HepG2 (cell line): ENCODE data around the gene CAPS. TPM values are rescaled to one million over a fixed set of nuclear protein-coding genes. Genes with fewer than 3 reads are reported as not detected.

ENCODE experiments used
- ARNT2 ChIP-seq: sonication (generic); formaldehyde crosslinking; IDR thresholded peaks from 2 replicates; pipeline ENCODE4 v1.8.0; 2022; ENCODE audit warnings: mild to moderate bottlenecking, low read depth, missing genetic modification reagents, moderate library complexity
- HDAC6 ChIP-seq: fragments of 200-600 bp; sonication (generic); IDR thresholded peaks from 2 replicates; pipeline ENCODE4 v1.7.0; 2017; ENCODE audit warnings: mild to moderate bottlenecking, antibody characterized with exemption, low read length, low read depth
- HOXA5 ChIP-seq: sonication (generic); formaldehyde crosslinking; IDR thresholded peaks from 2 replicates; pipeline ENCODE4 v1.4.0; 2020; ENCODE audit warnings: missing genetic modification reagents
- IKZF4 ChIP-seq: sonication (generic); formaldehyde crosslinking; IDR thresholded peaks from 2 replicates; pipeline ENCODE4 v1.5.1; 2020; ENCODE audit warnings: borderline replicate concordance, mild to moderate bottlenecking, low read depth, missing genetic modification reagents; ENCODE audit errors: not compliant biosample characterization
- MATR3 ChIP-seq: sonication (generic); formaldehyde crosslinking; IDR thresholded peaks from 2 replicates; pipeline ENCODE4 v1.4.0; 2020; ENCODE audit warnings: missing genetic modification reagents
- NFIC ChIP-seq: IDR thresholded peaks from 2 replicates; pipeline ENCODE4 v1.6.1; 2012; ENCODE audit warnings: mild to moderate bottlenecking, low read length, inconsistent platforms
- TRIM24 ChIP-seq: sonication (generic); formaldehyde crosslinking; IDR thresholded peaks from 2 replicates; pipeline ENCODE4 v1.8.0; 2022; ENCODE audit warnings: mild to moderate bottlenecking, missing genetic modification reagents
- ZNF577 ChIP-seq: sonication (generic); formaldehyde crosslinking; IDR thresholded peaks from 2 replicates; pipeline ENCODE4 v1.4.0; 2020; ENCODE audit warnings: mild to moderate bottlenecking, low read depth, missing genetic modification reagents, borderline replicate concordance
- ZNF605 ChIP-seq: sonication (generic); formaldehyde crosslinking; IDR thresholded peaks from 2 replicates; pipeline ENCODE4 v1.8.0; 2022; ENCODE audit warnings: mild to moderate bottlenecking, missing genetic modification reagents
- ZNF678 ChIP-seq: sonication (generic); formaldehyde crosslinking; IDR thresholded peaks from 2 replicates; pipeline ENCODE4 v1.4.0; 2020; ENCODE audit warnings: mild to moderate bottlenecking, missing genetic modification reagents
- ZNF75D ChIP-seq: sonication (generic); formaldehyde crosslinking; IDR thresholded peaks from 2 replicates; pipeline ENCODE4 v1.8.1; 2023; ENCODE audit warnings: missing genetic modification reagents, mild to moderate bottlenecking, borderline replicate concordance
- polyA plus RNA-seq, 8 experiments: library from polyadenylated mRNA; depleted of rRNA in 3 of 8; stranded (reverse) in 7 of 8; unstranded in 1 of 8; fragments of >200 nt; fragmentation: Illumina TruSeq in 4 of 8; extraction: Trizol in 4 of 8; gene quantifications; 2 replicates each; pipeline versions ENCODE4 v1.2.1 to v1.2.3, GENCODE V29; 2011 to 2016; ENCODE audit warnings: low read depth in 4 of 8, missing spikeins in 1 of 8, mixed read lengths in 1 of 8; ENCODE audit not compliant: insufficient read depth in 1 of 8
- total RNA-seq, 5 experiments: library from RNA; depleted of rRNA; stranded (reverse); fragments of >200 nt; fragmentation: Illumina TruSeq; extraction: Trizol; gene quantifications; 2 replicates each; pipeline ENCODE4 v1.2.3, GENCODE V29; 2016; ENCODE audit warnings: low read depth in 1 of 5
- TF ChIP-seq, protein P1 (sequence below): sonication (generic); formaldehyde crosslinking; IDR thresholded peaks from 2 replicates; pipeline ENCODE4 v1.4.0; 2020; ENCODE audit warnings: low read depth, mild to moderate bottlenecking, missing genetic modification reagents
- TF ChIP-seq, protein P2 (sequence below): sonication (generic); formaldehyde crosslinking; IDR thresholded peaks from 2 replicates; pipeline ENCODE4 v1.5.1; 2020; ENCODE audit warnings: mild to moderate bottlenecking, moderate library complexity, missing genetic modification reagents
- TF ChIP-seq, protein P3 (sequence below): sonication (generic); formaldehyde crosslinking; IDR thresholded peaks from 2 replicates; pipeline ENCODE4 v1.4.0; 2020; ENCODE audit warnings: missing genetic modification reagents, mild to moderate bottlenecking, borderline replicate concordance
- TF ChIP-seq, protein P4 (sequence below): sonication (generic); formaldehyde crosslinking; IDR thresholded peaks from 2 replicates; pipeline ENCODE4 v1.4.0; 2020; ENCODE audit warnings: low read depth, missing genetic modification reagents
- TF ChIP-seq, protein P5 (sequence below): sonication (generic); formaldehyde crosslinking; IDR thresholded peaks from 2 replicates; pipeline ENCODE4 v1.4.0; 2020; ENCODE audit warnings: missing genetic modification reagents

CAPS gene
- total and polyA plus RNA-seq, 2 of the 13 experiments (the other 11 are each of a cell fraction or from before 2014, with no cell fraction given) = 3.1 TPM

DNA sequence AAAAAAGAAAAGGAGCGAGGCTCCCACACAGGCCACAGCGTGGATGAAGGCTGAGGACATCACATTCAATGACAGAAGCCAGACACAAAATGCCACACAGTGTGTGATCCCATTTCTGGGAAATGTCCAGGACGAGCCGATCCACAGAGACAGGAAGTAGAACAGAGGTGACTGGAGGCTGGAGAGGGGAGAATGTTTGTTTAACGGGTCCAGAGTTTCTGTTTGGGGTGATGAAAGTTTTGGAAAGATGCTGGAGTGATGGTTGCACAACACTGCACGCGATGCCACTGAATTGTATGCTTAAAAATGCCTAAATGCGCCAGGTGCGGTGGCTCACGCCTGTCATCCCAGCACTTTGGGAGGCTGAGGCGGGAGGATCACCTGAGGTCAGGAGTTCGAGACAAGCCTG is 43.1 kb upstream of the CAPS start (continued):
- TF ChIP-seq, protein P1, sequence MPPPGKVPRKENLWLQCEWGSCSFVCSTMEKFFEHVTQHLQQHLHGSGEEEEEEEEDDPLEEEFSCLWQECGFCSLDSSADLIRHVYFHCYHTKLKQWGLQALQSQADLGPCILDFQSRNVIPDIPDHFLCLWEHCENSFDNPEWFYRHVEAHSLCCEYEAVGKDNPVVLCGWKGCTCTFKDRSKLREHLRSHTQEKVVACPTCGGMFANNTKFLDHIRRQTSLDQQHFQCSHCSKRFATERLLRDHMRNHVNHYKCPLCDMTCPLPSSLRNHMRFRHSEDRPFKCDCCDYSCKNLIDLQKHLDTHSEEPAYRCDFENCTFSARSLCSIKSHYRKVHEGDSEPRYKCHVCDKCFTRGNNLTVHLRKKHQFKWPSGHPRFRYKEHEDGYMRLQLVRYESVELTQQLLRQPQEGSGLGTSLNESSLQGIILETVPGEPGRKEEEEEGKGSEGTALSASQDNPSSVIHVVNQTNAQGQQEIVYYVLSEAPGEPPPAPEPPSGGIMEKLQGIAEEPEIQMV = peak; percentile 80; the same call in 1 of the 2 replicates
- TF ChIP-seq ZNF678 (no peak), IKZF4 (CRISPR knock-in tag) (no peak), ZNF75D (CRISPR knock-in tag) (no peak), ZNF577 (CRISPR knock-in tag) (no peak), MATR3 (no peak), TRIM24 (CRISPR knock-in tag) (peak; percentile 93), HDAC6 (no peak), HOXA5 (peak; percentile 89), ZNF605 (peak; percentile 71), ARNT2 (CRISPR knock-in tag) (no peak; the same call in 1 of the 2 replicates), NFIC (peak; percentile 90)
- TF ChIP-seq, protein P2, sequence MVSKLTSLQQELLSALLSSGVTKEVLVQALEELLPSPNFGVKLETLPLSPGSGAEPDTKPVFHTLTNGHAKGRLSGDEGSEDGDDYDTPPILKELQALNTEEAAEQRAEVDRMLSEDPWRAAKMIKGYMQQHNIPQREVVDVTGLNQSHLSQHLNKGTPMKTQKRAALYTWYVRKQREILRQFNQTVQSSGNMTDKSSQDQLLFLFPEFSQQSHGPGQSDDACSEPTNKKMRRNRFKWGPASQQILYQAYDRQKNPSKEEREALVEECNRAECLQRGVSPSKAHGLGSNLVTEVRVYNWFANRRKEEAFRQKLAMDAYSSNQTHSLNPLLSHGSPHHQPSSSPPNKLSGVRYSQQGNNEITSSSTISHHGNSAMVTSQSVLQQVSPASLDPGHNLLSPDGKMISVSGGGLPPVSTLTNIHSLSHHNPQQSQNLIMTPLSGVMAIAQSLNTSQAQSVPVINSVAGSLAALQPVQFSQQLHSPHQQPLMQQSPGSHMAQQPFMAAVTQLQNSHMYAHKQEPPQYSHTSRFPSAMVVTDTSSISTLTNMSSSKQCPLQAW (CRISPR knock-in tag) = peak; percentile 96
- TF ChIP-seq, protein P3, sequence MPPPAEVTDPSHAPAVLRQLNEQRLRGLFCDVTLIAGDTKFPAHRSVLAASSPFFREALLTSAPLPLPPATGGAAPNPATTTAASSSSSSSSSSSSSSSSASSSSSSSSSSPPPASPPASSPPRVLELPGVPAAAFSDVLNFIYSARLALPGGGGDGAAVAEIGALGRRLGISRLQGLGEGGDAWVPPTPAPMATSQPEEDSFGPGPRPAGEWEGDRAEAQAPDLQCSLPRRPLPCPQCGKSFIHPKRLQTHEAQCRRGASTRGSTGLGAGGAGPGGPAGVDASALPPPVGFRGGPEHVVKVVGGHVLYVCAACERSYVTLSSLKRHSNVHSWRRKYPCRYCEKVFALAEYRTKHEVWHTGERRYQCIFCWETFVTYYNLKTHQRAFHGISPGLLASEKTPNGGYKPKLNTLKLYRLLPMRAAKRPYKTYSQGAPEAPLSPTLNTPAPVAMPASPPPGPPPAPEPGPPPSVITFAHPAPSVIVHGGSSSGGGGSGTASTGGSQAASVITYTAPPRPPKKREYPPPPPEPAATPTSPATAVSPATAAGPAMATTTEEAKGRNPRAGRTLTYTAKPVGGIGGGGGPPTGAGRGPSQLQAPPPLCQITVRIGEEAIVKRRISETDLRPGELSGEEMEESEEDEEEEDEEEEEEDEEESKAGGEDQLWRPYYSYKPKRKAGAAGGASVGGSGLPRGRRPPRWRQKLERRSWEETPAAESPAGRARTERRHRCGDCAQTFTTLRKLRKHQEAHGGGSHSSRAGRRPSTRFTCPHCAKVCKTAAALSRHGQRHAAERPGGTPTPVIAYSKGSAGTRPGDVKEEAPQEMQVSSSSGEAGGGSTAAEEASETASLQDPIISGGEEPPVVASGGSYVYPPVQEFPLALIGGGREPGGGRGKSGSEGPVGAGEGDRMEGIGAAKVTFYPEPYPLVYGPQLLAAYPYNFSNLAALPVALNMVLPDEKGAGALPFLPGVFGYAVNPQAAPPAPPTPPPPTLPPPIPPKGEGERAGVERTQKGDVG (CRISPR knock-in tag) = peak; percentile 98
- TF ChIP-seq, protein P4, sequence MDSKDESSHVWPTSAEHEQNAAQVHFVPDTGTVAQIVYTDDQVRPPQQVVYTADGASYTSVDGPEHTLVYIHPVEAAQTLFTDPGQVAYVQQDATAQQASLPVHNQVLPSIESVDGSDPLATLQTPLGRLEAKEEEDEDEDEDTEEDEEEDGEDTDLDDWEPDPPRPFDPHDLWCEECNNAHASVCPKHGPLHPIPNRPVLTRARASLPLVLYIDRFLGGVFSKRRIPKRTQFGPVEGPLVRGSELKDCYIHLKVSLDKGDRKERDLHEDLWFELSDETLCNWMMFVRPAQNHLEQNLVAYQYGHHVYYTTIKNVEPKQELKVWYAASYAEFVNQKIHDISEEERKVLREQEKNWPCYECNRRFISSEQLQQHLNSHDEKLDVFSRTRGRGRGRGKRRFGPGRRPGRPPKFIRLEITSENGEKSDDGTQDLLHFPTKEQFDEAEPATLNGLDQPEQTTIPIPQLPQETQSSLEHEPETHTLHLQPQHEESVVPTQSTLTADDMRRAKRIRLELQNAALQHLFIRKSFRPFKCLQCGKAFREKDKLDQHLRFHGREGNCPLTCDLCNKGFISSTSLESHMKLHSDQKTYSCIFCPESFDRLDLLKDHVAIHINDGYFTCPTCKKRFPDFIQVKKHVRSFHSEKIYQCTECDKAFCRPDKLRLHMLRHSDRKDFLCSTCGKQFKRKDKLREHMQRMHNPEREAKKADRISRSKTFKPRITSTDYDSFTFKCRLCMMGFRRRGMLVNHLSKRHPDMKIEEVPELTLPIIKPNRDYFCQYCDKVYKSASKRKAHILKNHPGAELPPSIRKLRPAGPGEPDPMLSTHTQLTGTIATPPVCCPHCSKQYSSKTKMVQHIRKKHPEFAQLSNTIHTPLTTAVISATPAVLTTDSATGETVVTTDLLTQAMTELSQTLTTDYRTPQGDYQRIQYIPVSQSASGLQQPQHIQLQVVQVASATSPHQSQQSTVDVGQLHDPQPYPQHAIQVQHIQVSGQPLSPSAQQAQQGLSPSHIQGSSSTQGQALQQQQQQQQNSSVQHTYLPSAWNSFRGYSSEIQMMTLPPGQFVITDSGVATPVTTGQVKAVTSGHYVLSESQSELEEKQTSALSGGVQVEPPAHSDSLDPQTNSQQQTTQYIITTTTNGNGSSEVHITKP (CRISPR knock-in tag) = peak; percentile 83; the same call in 1 of the 2 replicates
- TF ChIP-seq, protein P5, sequence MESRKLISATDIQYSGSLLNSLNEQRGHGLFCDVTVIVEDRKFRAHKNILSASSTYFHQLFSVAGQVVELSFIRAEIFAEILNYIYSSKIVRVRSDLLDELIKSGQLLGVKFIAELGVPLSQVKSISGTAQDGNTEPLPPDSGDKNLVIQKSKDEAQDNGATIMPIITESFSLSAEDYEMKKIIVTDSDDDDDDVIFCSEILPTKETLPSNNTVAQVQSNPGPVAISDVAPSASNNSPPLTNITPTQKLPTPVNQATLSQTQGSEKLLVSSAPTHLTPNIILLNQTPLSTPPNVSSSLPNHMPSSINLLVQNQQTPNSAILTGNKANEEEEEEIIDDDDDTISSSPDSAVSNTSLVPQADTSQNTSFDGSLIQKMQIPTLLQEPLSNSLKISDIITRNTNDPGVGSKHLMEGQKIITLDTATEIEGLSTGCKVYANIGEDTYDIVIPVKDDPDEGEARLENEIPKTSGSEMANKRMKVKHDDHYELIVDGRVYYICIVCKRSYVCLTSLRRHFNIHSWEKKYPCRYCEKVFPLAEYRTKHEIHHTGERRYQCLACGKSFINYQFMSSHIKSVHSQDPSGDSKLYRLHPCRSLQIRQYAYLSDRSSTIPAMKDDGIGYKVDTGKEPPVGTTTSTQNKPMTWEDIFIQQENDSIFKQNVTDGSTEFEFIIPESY (CRISPR knock-in tag) = peak; percentile 82
